Loucy (cell line): ENCODE data around the gene STK25.

ENCODE experiments used
- H2AFZ ChIP-seq: fragments of 200-600 bp; sonication (generic); 2 replicates; pipeline ENCODE4 v1.6.0; 2016; ENCODE audit warnings: antibody characterized with exemption, mild to moderate bottlenecking, low read length, moderate library complexity
- H3F3A ChIP-seq: fragments of 200-600 bp; 2 replicates; pipeline ENCODE4 v1.6.0; 2016; ENCODE audit warnings: antibody characterized with exemption, low read depth, mild to moderate bottlenecking
- H3K27me3 ChIP-seq: fragments of 200-600 bp; sonication (generic); 2 replicates; pipeline ENCODE4 v1.6.1; 2014; ENCODE audit warnings: low read length, mild to moderate bottlenecking; ENCODE audit not compliant: insufficient read depth, poor library complexity, severe bottlenecking
- H3K36me3 ChIP-seq: fragments of 200-600 bp; sonication (generic); 2 replicates; pipeline ENCODE4 v1.6.1; 2016; ENCODE audit warnings: low read length; ENCODE audit not compliant: insufficient read depth
- H3K4me1 ChIP-seq: fragments of 200-600 bp; sonication (generic); 2 replicates; pipeline ENCODE4 v1.5.1; 2014; ENCODE audit warnings: low read length, mild to moderate bottlenecking; ENCODE audit not compliant: insufficient read depth, poor library complexity, severe bottlenecking
- H3K4me2 ChIP-seq: fragments of 200-600 bp; sonication (generic); 2 replicates; pipeline ENCODE4 v1.6.0; 2014; ENCODE audit warnings: antibody characterized with exemption, low read length, low read depth, mild to moderate bottlenecking; ENCODE audit not compliant: poor library complexity, severe bottlenecking
- H3K4me3 ChIP-seq: fragments of 200-600 bp; sonication (generic); 2 replicates; pipeline ENCODE4 v1.5.1; 2014; ENCODE audit warnings: low read length, mild to moderate bottlenecking, mixed read lengths; ENCODE audit not compliant: poor library complexity, severe bottlenecking
- H3K79me2 ChIP-seq: fragments of 200-600 bp; sonication (generic); 2 replicates; pipeline ENCODE4 v1.6.1; 2014; ENCODE audit warnings: low read length; ENCODE audit not compliant: insufficient read depth
- H3K9ac ChIP-seq: fragments of 200-600 bp; sonication (generic); 2 replicates; pipeline ENCODE4 v1.6.0; 2014; ENCODE audit warnings: mild to moderate bottlenecking, low read depth, low read length, moderate library complexity; ENCODE audit not compliant: poor library complexity, severe bottlenecking
- H3K9me2 ChIP-seq: fragments of 200-600 bp; sonication (generic); replicated peaks from 2 replicates; pipeline ENCODE4 v1.6.1; 2016; ENCODE audit warnings: low read depth, low read length, mixed read lengths
- H3K9me3 ChIP-seq: fragments of 200-600 bp; sonication (generic); 2 replicates; pipeline ENCODE4 v1.6.1; 2014; ENCODE audit warnings: mild to moderate bottlenecking, antibody characterized with exemption, low read length, low read depth; ENCODE audit not compliant: insufficient read depth
- H4K20me1 ChIP-seq: fragments of 200-600 bp; sonication (generic); 2 replicates; pipeline ENCODE4 v1.6.0; 2014; ENCODE audit warnings: antibody characterized with exemption, low read length, mild to moderate bottlenecking; ENCODE audit not compliant: insufficient read depth, poor library complexity, severe bottlenecking
- EZH2phosphoT487 ChIP-seq: fragments of 200-600 bp; IDR thresholded peaks from 2 replicates; pipeline ENCODE4 v1.6.1; 2018; ENCODE audit warnings: antibody characterized with exemption, mild to moderate bottlenecking, moderate library complexity, borderline replicate concordance
- TF ChIP-seq, protein P1 (sequence below): fragments of 200-600 bp; sonication (generic); conservative IDR thresholded peaks from 2 replicates; pipeline ENCODE4 v1.5.1; 2014; ENCODE audit warnings: mild to moderate bottlenecking, antibody characterized with exemption, low read length

STK25 gene

DNA sequence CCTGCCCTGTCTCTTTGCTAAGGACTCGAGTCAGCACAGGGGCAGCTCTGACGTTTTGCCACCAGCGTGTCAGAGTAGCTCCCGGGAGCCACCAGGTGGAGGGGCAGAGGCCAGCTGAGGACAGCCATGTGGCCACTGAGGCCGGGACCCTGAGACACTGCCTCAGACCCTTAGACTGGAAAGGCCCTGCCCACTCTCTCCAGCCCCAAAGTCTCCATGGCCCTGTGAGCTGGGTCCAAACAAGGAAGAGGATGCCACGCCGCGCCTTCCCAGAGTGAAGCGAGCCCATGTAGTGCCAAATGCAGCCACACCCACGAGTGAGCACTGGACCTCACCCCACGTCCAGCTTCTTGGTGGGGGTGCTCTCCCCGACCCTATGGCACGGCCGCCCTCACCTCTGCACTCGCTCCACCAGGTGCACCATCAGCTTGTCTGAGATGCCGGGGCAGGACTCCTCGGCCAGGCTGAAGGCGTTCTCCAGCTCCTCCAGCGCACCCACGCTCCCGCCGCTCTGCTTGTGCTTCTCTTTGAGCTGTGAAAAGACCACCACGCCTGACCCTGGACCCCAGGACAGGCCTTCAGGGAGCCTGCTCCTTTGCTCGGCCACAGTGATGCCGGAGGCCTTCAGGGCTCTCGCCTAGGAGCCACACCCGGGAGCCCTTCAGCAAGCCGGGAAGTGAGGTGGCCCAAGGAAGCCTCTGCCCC, 12.2 kb downstream of the STK25 start:
- H3K79me2 ChIP-seq, result no peaks in the 10 kb centered on the region
- TF ChIP-seq EZH2phosphoT487, result no peak
- TF ChIP-seq, protein P1, sequence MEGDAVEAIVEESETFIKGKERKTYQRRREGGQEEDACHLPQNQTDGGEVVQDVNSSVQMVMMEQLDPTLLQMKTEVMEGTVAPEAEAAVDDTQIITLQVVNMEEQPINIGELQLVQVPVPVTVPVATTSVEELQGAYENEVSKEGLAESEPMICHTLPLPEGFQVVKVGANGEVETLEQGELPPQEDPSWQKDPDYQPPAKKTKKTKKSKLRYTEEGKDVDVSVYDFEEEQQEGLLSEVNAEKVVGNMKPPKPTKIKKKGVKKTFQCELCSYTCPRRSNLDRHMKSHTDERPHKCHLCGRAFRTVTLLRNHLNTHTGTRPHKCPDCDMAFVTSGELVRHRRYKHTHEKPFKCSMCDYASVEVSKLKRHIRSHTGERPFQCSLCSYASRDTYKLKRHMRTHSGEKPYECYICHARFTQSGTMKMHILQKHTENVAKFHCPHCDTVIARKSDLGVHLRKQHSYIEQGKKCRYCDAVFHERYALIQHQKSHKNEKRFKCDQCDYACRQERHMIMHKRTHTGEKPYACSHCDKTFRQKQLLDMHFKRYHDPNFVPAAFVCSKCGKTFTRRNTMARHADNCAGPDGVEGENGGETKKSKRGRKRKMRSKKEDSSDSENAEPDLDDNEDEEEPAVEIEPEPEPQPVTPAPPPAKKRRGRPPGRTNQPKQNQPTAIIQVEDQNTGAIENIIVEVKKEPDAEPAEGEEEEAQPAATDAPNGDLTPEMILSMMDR, result no peak
- H3F3A ChIP-seq, result no peaks in the 10 kb centered on the region
- H3K9me3 ChIP-seq, result no peaks in the 10 kb centered on the region
- no peak overlapping the region for H3K4me2 ChIP-seq
- H2AFZ ChIP-seq, result no peak overlapping the region
- no peaks in the 10 kb centered on the region for H3K9me2 ChIP-seq
- no peaks in the 10 kb centered on the region for H3K27me3 ChIP-seq
- H3K9ac ChIP-seq, result no peak overlapping the region
- H3K4me3 ChIP-seq, result no peak overlapping the region
- H4K20me1 ChIP-seq, result no peaks in the 10 kb centered on the region
- peaks cover 24% of the 10 kb centered on the region; the same call in 1 of the 2 replicates for H3K36me3 ChIP-seq
- H3K4me1 ChIP-seq, result no peaks in the 10 kb centered on the region

DNA sequence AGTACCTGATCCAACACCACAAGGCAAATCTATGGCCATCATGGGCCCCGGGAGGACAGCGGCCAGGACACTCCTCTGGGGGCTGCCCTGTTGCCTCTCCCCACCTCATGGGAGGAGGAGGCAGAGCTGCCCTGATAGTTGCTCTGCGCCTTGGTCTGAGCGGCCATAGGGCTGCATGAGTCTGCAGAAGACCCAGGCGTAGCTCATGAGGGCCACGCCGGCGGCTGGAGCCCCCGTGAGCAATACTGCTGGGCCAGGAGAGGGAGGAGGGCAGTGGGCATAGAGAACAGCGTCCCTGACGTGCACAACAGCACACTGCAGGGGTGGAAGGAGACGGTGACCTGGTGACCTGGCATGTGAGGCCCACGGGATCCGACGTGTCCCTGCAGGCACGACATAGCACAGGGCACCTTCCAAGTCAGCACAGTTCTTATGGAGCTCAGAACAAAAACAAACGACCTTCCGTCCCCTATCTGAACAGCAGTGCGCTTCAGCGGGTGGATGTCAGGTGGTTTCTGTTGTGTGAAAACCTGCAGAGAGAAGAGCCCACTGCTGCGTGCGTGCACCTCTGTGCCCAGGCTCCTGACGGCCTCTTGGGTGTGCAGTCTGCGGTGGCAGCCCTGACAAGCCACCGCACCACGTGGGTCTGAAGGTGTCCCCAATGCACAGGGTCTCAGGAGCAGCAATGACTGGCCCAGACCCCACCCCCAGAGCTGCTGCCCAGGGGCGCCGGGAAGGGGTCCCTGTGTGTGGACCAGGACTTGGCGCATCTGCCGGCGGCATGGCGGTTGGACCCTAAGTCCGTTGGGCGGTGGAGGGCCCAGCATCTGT, 13.0 kb downstream of the STK25 start:
- Histone ChIP-seq H3K9me3 (no peaks in the 10 kb centered on the region), H3K4me1 (peaks cover 3% of the 10 kb centered on the region), H3K4me2 (no peak overlapping the region), H3K27me3 (no peaks in the 10 kb centered on the region), H3K9ac (no peak overlapping the region), H3K4me3 (no peak overlapping the region), H3F3A (no peaks in the 10 kb centered on the region), H3K9me2 (no peaks in the 10 kb centered on the region), H2AFZ (no peak overlapping the region), H4K20me1 (no peaks in the 10 kb centered on the region), H3K79me2 (no peaks in the 10 kb centered on the region), H3K36me3 (peaks cover 24% of the 10 kb centered on the region; the same call in 1 of the 2 replicates)
- TF ChIP-seq EZH2phosphoT487, result no peak
- TF ChIP-seq, protein P1, result no peak

DNA sequence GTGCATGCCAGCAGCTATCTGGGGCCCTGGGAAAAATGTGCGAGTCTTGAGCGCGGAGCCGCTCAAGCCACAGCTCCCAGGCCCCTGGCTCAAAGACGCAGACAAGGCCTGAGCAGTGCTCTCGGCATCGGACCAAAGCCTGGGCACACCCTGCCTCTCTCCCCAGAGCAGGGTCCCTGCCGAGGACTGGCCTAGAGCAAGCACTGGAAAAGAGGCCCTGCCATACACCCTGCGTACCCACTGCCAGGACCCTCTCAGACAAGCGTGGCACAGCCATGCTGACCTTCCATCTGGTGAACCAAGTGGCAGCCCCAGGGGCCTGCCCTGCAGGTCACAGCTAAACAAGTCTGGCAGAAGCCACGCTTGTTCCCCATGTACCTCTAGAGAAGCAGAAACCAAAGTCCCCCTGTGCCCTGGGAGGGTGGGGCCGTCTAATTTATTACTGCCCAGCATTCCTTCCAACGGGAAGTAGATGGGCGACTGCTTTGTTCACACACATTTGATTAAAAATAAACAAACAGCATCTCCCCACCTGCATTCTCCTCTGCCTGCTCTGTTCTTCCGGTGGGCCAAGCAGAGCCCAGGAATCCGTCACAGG, 14.0 kb downstream of the STK25 start:
- peaks cover 24% of the 10 kb centered on the region; the same call in 1 of the 2 replicates for H3K36me3 ChIP-seq
- H3K4me1 ChIP-seq, result peaks cover 3% of the 10 kb centered on the region
- H3K4me3 ChIP-seq, result no peak overlapping the region
- no peak for TF ChIP-seq EZH2phosphoT487
- TF ChIP-seq, protein P1, result no peak
- H3K9me2 ChIP-seq, result no peaks in the 10 kb centered on the region
- no peaks in the 10 kb centered on the region for H3K79me2 ChIP-seq
- H3K9ac ChIP-seq, result no peak overlapping the region
- H3K27me3 ChIP-seq, result no peaks in the 10 kb centered on the region
- H3K4me2 ChIP-seq, result no peak overlapping the region
- no peak overlapping the region for H2AFZ ChIP-seq
- H3F3A ChIP-seq, result no peaks in the 10 kb centered on the region
- no peaks in the 10 kb centered on the region for H4K20me1 ChIP-seq
- no peaks in the 10 kb centered on the region for H3K9me3 ChIP-seq
